Smooth muscle cell of the brain vasculature (primary cell): ENCODE data around the gene NUBPL.
"Not testable (repeated sequence)": the region's sequence is repeated elsewhere in the genome, so short reads cannot be mapped to it uniquely, and the experiment has no call there.

Experiments used
- DNase-seq: peaks from one replicate; pipeline ENCODE4 v3.0.0-alpha.2; 2012; ENCODE audit warnings: low read depth, low spot score

The NUBPL gene

DNA sequence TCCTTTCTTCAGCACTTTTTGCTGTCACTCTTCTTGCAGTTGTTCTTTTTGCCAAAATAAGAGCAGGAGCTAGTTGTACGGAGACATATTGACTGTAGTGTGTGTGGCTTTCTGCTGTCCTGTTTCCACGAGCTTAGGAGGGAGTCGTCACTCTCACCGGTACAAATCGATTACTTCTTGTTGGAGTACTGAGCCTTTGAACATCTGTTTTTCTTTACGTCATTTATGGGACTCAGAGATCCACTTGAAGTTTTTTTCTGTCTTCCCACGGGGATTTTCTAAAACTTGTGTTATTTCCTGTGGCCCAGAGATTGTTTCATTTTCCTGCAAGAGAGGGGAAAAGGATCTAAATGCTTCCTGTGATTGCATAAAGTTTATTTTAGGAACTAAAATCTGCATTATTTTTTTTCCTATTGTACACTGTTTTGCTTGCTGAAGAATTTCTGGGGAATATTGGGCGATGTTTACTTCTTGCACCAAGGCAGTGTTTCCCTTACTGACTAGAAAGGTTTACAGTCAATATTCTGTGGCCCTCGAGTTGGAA, 316.1 kb downstream of the NUBPL start:
- DNase-seq, result no peak

DNA sequence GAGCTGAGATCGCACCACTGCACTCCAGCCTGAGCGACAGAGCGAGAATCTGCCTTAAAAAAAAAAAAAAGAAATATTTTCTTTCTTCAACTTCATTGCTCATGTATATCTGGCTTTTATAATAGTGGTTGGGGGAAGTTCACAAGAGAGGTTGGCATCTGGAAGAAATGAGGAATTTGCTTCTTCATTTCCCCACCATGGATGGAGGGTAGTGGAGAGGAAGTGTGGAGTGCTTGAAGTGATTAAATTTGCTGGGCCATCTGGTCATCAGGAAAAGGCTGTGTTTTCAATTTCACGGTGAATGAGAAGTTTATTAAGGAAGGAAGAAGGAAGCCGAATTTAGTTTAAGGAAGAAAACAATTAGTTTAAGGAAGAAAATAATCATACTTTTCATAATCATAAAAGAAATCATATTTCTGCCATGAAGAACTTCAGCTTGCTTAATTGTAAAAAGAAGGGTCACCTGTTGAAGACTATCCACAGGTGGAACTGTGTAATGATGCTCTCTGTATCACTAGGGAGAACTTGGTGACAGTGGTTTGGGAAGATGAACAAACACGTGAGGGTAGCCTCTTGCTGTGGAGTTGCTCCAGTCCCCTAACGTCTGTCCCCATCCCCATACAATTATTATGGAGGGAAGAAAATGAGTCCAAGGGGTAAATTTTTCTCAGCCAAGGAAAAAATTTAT, 318.6 kb downstream of the NUBPL start:
- DNase-seq, result no peak

GRCh38 chr14:31880935-31881334, 319.7 kb downstream of the NUBPL start:
- no peak for DNase-seq

DNA sequence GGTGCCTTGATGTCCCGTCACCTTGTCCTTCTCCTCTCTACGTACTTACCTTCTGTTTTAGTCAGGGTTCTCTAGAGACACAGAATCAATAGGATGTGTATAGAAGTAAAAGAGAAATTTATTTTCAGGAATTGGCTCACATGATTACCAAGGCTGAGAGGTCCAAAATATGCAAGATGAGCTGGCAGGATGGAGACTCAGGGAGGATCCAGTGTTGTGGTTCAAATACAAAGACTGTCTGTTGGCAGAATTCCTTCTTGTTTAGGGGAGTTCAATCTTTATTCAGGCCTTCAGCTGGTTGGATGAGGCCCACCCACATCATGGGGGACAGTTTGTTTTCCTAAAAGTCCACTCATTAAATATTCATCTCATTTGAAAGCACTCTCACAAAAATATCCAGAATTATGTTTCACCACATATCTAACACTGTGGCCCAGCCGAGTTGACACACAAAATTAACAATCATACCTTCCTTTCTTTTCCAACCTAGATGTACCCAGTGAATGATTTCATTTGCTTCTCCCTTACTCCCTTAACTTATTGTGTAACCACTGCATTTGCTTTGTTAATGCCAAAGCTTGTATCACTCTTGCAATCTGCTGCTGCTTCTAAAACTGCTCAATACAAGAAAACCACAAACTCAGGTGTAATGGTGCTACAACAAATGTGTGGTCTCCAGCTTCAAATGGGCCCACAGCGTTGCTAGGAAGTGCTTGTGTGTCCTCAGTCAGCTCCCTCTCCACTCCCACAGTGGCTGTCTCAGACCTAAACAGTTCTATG, 320.5 kb downstream of the NUBPL start:
- DNase-seq, result no peak

GRCh38 chr14:31884238-31884637, 323.0 kb downstream of the NUBPL start:
- no peak for DNase-seq

GRCh38 chr14:31884776-31885379, 323.7 kb downstream of the NUBPL start:
- DNase-seq, result no peak

DNA sequence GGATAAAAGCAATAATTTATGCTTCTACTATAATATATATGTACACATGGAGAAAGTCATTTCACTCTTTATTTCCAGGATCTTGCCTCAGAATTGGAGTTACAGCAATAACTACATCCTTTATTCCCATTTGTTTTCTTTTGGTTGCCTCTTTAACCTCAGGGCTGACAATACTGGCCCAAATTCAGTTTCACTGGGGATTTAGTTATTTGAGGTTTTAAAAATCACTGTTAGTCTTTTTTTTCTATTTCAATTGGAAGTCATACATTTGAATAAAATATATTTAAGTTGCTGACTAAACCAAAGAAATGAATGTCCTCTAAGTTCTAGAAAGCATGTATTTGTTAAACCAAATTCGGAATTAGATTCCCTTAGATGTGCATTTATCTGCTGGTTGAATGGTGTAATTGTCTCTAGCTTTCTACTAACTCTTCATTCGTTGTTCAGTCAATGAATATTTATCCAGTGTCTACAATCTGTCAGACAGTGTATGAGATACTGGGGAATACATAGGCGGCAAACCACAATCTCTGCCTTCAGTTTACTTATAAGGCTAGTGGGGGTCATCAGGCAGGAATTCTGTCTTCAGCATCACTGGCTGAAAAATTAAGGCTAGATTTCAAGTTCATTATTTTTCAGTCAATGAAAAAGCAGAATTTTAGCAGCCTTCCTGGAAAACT, 325.1 kb downstream of the NUBPL start:
- DNase-seq, result no peak

DNA sequence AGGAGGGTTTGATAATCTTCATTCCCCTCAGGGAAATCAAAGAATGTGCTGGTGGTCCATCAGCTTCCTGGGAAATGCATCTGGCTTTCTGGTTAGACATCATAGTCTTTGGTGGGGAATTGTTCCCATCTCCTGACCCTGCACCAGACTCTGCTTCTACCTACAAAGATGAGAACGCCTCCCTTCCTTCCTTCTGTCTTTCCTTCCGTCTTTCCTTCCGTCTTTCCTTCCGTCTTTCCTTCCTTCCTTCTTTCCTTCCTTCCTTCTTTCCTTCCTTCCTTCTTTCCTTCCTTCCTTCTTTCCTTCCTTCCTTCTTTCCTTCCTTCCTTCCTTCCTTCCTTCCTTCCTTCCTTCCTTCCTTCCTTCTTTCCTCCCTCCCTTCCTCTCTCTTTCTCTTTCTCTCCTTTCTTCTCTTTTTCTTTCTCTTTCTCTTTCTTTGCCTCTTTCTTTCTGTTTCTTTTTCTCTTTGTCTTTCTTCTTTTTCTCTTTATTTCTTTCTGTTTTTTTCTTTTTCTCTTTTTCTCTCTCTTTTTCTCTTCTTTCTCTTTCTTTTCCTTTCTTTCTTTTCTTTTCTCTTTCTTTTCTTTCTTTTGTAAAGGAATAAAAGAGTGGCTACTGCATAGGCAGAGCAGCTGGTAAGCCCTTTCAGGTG, 326.9 kb downstream of the NUBPL start:
- no peak for DNase-seq

DNA sequence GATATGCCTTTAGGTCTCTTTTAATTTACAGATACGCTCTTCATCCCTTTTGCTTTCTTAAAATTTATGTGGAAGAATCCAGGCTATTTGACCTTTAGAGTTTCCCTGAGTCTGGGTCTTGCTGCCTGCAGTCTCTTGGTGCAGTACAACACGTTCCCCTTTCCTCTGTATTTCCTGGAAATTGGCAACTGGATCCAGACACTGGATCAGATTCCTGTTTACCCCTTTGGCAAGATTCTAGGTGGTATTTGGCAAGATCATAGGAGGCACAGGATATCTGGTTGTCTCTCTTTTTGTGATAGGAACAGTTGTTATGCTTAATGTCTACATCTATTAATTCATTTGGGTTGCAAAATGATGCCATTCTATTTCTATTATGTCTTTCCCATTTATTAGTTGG, 328.1 kb downstream of the NUBPL start:
- no peak for DNase-seq

- DNase-seq, result not testable (repeated sequence)
These were observed 329.0 kb downstream of the NUBPL start for GRCh38 chr14:31890202-31890601.

DNA sequence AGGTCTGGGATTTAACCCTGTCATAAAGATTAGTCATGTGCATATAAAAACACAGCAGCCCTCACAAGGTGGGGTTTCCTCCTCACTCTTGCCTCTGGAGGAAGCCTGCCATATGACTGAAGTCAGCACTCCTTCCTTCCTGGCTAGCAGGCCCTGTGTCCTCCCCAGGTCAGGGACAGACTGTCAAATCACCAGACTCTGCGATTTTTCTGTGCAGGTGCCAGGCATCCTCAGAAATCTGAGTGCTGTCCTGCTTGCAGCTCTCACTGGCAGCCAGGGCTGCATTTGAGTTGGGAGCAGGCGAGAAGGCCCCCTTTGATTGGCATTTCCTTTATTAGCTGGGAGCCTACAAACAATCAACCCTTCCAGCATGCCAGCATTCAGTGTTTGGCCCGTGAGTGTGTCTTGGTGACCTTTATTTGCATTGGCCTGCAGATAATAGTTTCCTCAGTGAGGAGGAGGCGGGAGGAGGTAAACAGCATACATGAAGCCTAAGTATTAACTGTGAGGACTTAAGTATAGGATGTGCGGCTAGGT, 332.1 kb downstream of the NUBPL start:
- no peak for DNase-seq

GRCh38 chr14:31894351-31894750, 333.1 kb downstream of the NUBPL start:
- no peak for DNase-seq

DNA sequence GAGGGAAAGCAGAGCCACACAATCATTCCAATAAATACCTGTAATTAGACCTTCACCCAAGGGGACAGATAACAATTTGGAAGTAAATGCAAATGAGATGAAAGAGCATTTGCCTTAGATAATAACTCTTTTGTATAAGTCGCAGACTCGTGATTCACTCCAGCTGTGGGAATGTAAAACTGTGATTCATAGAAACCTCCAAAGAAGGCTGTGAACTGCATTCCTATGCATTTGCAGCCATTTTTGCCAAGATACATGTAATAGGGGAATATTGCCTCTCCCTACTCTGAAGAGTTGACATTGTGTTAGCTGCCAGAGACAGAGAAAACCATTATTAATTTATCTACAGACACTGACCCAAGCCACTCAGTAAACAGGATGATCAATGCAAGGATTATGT, 334.0 kb downstream of the NUBPL start:
- no peak for DNase-seq

GRCh38 chr14:31895646-31896045, 334.4 kb downstream of the NUBPL start:
- no peak for DNase-seq

DNA sequence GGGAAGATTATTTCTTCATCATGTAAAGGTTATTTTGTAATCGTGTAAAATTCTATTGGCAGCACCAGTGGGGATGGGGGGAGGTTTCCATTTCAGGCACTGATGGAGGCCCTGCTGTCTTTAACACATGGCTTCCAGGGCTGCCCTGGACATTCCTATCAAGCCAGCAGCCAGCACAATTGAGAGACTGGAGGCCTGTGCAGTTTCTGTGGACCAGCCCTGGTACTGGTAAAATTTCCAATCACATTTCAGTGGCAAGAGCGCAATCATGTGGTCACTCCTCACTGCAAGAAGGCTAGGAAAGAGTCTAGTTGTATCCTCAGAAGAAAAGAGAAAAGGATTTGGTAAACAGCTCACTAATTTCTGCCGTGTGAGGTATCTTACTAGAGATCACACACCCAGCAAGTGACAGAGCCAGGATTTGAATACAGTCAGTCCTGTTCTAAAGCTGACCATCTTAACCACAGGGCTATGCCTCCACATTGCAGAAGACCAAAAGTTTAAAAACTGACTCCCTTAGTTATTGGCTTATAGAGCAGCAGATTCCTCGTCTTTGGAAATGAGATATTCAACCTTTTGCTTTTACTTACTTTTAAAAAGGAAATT, 336.5 kb downstream of the NUBPL start:
- no peak for DNase-seq

GRCh38 chr14:31898838-31899528, 337.8 kb downstream of the NUBPL start:
- DNase-seq, result no peak

GRCh38 chr14:31902002-31902401, 340.8 kb downstream of the NUBPL start:
- DNase-seq, result no peak

DNA sequence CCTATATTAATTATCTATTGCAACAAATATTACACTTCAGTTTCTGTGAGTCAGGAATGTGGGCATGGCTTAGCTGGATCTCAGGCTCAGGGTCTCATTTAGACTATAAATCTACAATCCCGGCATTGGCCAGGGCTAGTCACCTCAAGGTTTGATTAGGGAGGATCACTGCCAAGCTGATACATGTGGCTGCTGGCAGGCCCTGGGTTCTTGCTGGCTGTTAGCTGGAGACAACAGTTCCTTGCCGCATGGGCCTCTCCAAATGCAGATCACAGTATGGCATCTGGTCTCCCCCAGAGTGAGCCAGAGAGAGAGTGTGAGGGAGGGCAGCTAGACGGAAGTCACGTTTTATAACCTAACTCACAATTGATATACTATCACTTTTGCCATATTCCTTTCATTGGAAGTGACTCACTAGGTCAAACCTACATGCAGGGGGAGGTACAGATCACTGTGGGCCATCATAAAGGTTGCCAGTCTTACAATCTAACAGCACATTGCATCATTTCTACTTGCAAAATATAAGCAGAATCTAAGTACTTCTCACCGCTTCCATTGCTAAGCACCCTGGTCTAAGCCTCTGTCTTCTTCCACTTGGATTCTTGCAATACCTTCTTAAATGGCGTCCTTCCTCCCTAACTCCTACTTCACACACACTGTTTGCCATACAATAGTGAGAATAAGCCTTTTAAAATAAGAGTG, 341.9 kb downstream of the NUBPL start:
- no peak for DNase-seq

GRCh38 chr14:31909977-31910376, 348.8 kb downstream of the NUBPL start:
- no peak for DNase-seq
